Activated B cell treated with CpG ODN at 0.5 μM for 24 hours (primary cell): ENCODE measurements around the gene PRR7. TPM values are rescaled to one million over a fixed set of nuclear protein-coding genes. Genes with fewer than 3 reads are reported as not detected.

Source experiments
- ATAC-seq: fragments of 200-7000 bp; cut with Tn5 transposase; one replicate; pipeline ENCODE4 v1.10.0; 2021; ENCODE audit warnings: low read depth, mild to moderate bottlenecking, moderate library complexity
- CTCF ChIA-PET: fragments of 350-600 bp; sonication (Branson Sonifier 250); formaldehyde crosslinking; loops from one replicate; lab custom pipeline; 2021; ENCODE audit warnings: antibody characterized with exemption; lab: Charles Lee
- POLR2A ChIA-PET: fragments of 350-600 bp; sonication (Branson Sonifier 250); formaldehyde crosslinking; loops from one replicate; lab custom pipeline; 2021; ENCODE audit warnings: antibody characterized with exemption; lab: Charles Lee
- DNase-seq: peaks from one replicate; pipeline ENCODE4 v3.0.0; 2022
- H3K27ac Mint-ChIP-seq: one replicate; pipeline ENCODE4 v1.8.0; 2020; ENCODE audit warnings: mixed read lengths
- H3K27me3 Mint-ChIP-seq: one replicate; pipeline ENCODE4 v1.8.0; 2021; ENCODE audit warnings: mixed read lengths
- H3K36me3 Mint-ChIP-seq: one replicate; pipeline ENCODE4 v1.8.0; 2021; ENCODE audit warnings: low read depth, mixed read lengths
- H3K4me1 Mint-ChIP-seq: one replicate; pipeline ENCODE4 v1.8.0; 2021; ENCODE audit warnings: mixed read lengths
- H3K4me3 Mint-ChIP-seq: one replicate; pipeline ENCODE4 v1.8.0; 2020; ENCODE audit warnings: mild to moderate bottlenecking, mixed read lengths
- H3K9me3 Mint-ChIP-seq: one replicate; pipeline ENCODE4 v1.8.0; 2020; ENCODE audit warnings: mixed read lengths
- intact Hi-C: fragments of 100-400 bp; cut with micrococcal nuclease; formaldehyde crosslinking; loops from one replicate; pipeline ENCODE4 v1.15.1; 2024
- total RNA-seq: library from RNA; stranded (reverse); gene quantifications from 2 replicates; pipeline ENCODE4 v1.2.3, GENCODE V29; 2022
- TF ChIP-seq, protein P1 (sequence below): fragments of 200-600 bp; IDR thresholded peaks from one replicate; pipeline ENCODE4 v1.8.0; 2022; ENCODE audit warnings: antibody characterized with exemption, mild to moderate bottlenecking

PRR7 gene
- total RNA-seq, 1 donor from 2014 or later = 3.2 TPM

GRCh38 chr5:177501874-177502678 lies 55.5 kb downstream of the PRR7 start:
- H3K4me1 Mint-ChIP-seq = peaks cover 62% of the 10 kb centered on the region
- intact Hi-C loops = loop anchor here (1.0 to 10.0 kb wide), 4 partner anchors 46 to 387 kb away; no protein-coding TSS in a partner anchor
- H3K4me3 Mint-ChIP-seq = peak overlapping the region; percentile 54
- H3K9me3 Mint-ChIP-seq = no peaks in the 10 kb centered on the region
- ChIA-PET POLR2A (interaction anchor here (1.0 to 1.6 kb wide), 3 partner anchors 30 to 55 kb away, joined by 3 to 4 read pairs (median 3); no protein-coding TSS in a partner anchor), CTCF (interaction anchor here (0.9 to 4.1 kb wide), 14 partner anchors 8 to 184 kb away, joined by 3 to 36 read pairs (median 6); partner anchors contain the start of genes DDX41 and DOK3)
- peaks cover 2% of the 10 kb centered on the region for H3K27me3 Mint-ChIP-seq
- TF ChIP-seq, protein P1, sequence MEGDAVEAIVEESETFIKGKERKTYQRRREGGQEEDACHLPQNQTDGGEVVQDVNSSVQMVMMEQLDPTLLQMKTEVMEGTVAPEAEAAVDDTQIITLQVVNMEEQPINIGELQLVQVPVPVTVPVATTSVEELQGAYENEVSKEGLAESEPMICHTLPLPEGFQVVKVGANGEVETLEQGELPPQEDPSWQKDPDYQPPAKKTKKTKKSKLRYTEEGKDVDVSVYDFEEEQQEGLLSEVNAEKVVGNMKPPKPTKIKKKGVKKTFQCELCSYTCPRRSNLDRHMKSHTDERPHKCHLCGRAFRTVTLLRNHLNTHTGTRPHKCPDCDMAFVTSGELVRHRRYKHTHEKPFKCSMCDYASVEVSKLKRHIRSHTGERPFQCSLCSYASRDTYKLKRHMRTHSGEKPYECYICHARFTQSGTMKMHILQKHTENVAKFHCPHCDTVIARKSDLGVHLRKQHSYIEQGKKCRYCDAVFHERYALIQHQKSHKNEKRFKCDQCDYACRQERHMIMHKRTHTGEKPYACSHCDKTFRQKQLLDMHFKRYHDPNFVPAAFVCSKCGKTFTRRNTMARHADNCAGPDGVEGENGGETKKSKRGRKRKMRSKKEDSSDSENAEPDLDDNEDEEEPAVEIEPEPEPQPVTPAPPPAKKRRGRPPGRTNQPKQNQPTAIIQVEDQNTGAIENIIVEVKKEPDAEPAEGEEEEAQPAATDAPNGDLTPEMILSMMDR = no peak
- DNase-seq = no peak
- H3K36me3 Mint-ChIP-seq = peaks cover 28% of the 10 kb centered on the region
- peak overlapping the region; percentile 73 for H3K27ac Mint-ChIP-seq
- no peak for ATAC-seq

- Mint-ChIP-seq H3K36me3 (peaks cover 36% of the 10 kb centered on the region), H3K4me3 (no peak overlapping the region), H3K27ac (peak overlapping the region; percentile 73), H3K4me1 (peaks cover 68% of the 10 kb centered on the region), H3K27me3 (peaks cover under 1% of the 10 kb centered on the region), H3K9me3 (no peaks in the 10 kb centered on the region)
- ChIA-PET POLR2A (interaction anchor here (0.8 kb wide), 1 partner anchor 48 kb away, joined by 3 read pairs; no protein-coding TSS in a partner anchor), CTCF (interaction anchor here (1.4 to 4.1 kb wide), 6 partner anchors 13 to 113 kb away, joined by 3 to 36 read pairs (median 16); partner anchors contain the start of gene DDX41)
- TF ChIP-seq, protein P1 = no peak
- intact Hi-C loops = loop anchor here (10.0 kb wide), 1 partner anchor 388 kb away; no protein-coding TSS in a partner anchor
- DNase-seq (no peak), ATAC-seq (no peak)
Observed at GRCh38 chr5:177502886-177503285, 56.3 kb downstream of the PRR7 start.

- CTCF ChIA-PET = interaction anchor here (1.4 to 4.1 kb wide), 2 partner anchors 99 to 114 kb away, joined by 3 to 36 read pairs; no protein-coding TSS in a partner anchor
- ATAC-seq (no peak), DNase-seq (no peak)
- Mint-ChIP-seq H3K9me3 (no peaks in the 10 kb centered on the region), H3K27ac (no peak overlapping the region), H3K4me3 (no peak overlapping the region), H3K36me3 (peaks cover 37% of the 10 kb centered on the region), H3K27me3 (no peaks in the 10 kb centered on the region), H3K4me1 (peaks cover 67% of the 10 kb centered on the region)
- POLR2A ChIA-PET = interaction anchor here (0.6 to 0.8 kb wide), 2 partner anchors 28 to 48 kb away, joined by 3 to 4 read pairs; no protein-coding TSS in a partner anchor
- TF ChIP-seq, protein P1 = no peak
- intact Hi-C loops = loop anchor here (10.0 kb wide), 1 partner anchor 389 kb away; no protein-coding TSS in a partner anchor
Observed at GRCh38 chr5:177503351-177504085, 56.9 kb downstream of the PRR7 start.

GRCh38 chr5:177504086-177505056 lies 57.8 kb downstream of the PRR7 start:
- Mint-ChIP-seq H3K4me1 (peaks cover 72% of the 10 kb centered on the region), H3K36me3 (peaks cover 39% of the 10 kb centered on the region), H3K27ac (no peak overlapping the region), H3K4me3 (no peak overlapping the region), H3K9me3 (no peaks in the 10 kb centered on the region), H3K27me3 (no peaks in the 10 kb centered on the region)
- ChIA-PET CTCF (interaction anchor here (1.4 kb wide), 2 partner anchors 49 to 100 kb away, joined by 3 to 4 read pairs; no protein-coding TSS in a partner anchor), POLR2A (interaction anchor here (0.6 kb wide), 1 partner anchor 27 kb away, joined by 4 read pairs; no protein-coding TSS in a partner anchor)
- intact Hi-C loops = loop anchor here (10.0 kb wide), 1 partner anchor 390 kb away; no protein-coding TSS in a partner anchor
- ATAC-seq = no peak
- DNase-seq = no peak
- TF ChIP-seq, protein P1 = no peak
